Astrocyte (in vitro differentiated cells and primary cell): Measurements from ENCODE around the gene MEGF6. TPM values are rescaled to one million over a fixed set of nuclear protein-coding genes. Genes with fewer than 3 reads are reported as not detected.

ENCODE experiments used
- DNase-seq: peaks from one replicate; pipeline ENCODE4 v3.0.0-alpha.2; 2010; ENCODE audit warnings: low read depth
- FAIRE-seq: peaks from 2 replicates; lab custom pipeline; 2011; peaks lifted over from hg19 to GRCh38; lab: Jason Lieb, UNC
- H2AFZ ChIP-seq: 2 replicates; pipeline ENCODE4 v1.6.0; 2012; ENCODE audit warnings: low read depth, low read length, inconsistent platforms
- H3K27ac ChIP-seq: 2 replicates; pipeline ENCODE4 v1.5.1; 2011; ENCODE audit warnings: low read depth, low read length, inconsistent platforms
- H3K27me3 ChIP-seq: 2 replicates; pipeline ENCODE4 v1.6.0; 2011; ENCODE audit warnings: low read length, inconsistent platforms; ENCODE audit not compliant: insufficient read depth
- H3K36me3 ChIP-seq: 2 replicates; pipeline ENCODE4 v1.5.1; 2011; ENCODE audit warnings: low read length, inconsistent platforms; ENCODE audit not compliant: insufficient read depth
- H3K4me1 ChIP-seq: 2 replicates; pipeline ENCODE4 v1.5.1; 2011; ENCODE audit warnings: low read length, inconsistent platforms; ENCODE audit not compliant: insufficient read depth
- H3K4me2 ChIP-seq: 2 replicates; pipeline ENCODE4 v1.6.0; 2012; ENCODE audit warnings: low read length, inconsistent platforms
- H3K4me3 ChIP-seq: 2 replicates; pipeline ENCODE4 v1.5.1; 2011; ENCODE audit warnings: low read depth, mild to moderate bottlenecking, low read length, inconsistent platforms; ENCODE audit not compliant: insufficient read depth
- H3K79me2 ChIP-seq: 2 replicates; pipeline ENCODE4 v1.6.0; 2012; ENCODE audit warnings: mild to moderate bottlenecking, low read length, inconsistent platforms; ENCODE audit not compliant: insufficient read depth
- H3K9ac ChIP-seq: 2 replicates; pipeline ENCODE4 v1.6.0; 2012; ENCODE audit warnings: mild to moderate bottlenecking, low read length, inconsistent platforms
- H3K9me3 ChIP-seq: 2 replicates; pipeline ENCODE4 v1.5.1; 2012; ENCODE audit warnings: low read depth, mild to moderate bottlenecking, low read length, inconsistent platforms; ENCODE audit not compliant: insufficient read depth
- H4K20me1 ChIP-seq: 2 replicates; pipeline ENCODE4 v1.6.0; 2012; ENCODE audit warnings: low read length, inconsistent platforms; ENCODE audit not compliant: insufficient read depth
- H3K27ac Mint-ChIP-seq: one replicate; pipeline ENCODE4 v1.8.0; 2021; ENCODE audit warnings: mild to moderate bottlenecking, mixed read lengths; ENCODE audit not compliant: unreplicated experiment
- H3K27me3 Mint-ChIP-seq: one replicate; pipeline ENCODE4 v1.8.0; 2021; ENCODE audit warnings: low read depth, mixed read lengths; ENCODE audit not compliant: unreplicated experiment
- H3K36me3 Mint-ChIP-seq: one replicate; pipeline ENCODE4 v1.8.0; 2021; ENCODE audit warnings: low read depth, mixed read lengths; ENCODE audit not compliant: unreplicated experiment
- H3K4me1 Mint-ChIP-seq: one replicate; pipeline ENCODE4 v1.8.0; 2021; ENCODE audit warnings: low read depth, mixed read lengths; ENCODE audit not compliant: unreplicated experiment
- H3K4me3 Mint-ChIP-seq: one replicate; pipeline ENCODE4 v1.8.0; 2021; ENCODE audit warnings: mild to moderate bottlenecking, moderate library complexity, mixed read lengths; ENCODE audit not compliant: unreplicated experiment
- H3K9me3 Mint-ChIP-seq: one replicate; pipeline ENCODE4 v1.8.0; 2021; ENCODE audit warnings: mild to moderate bottlenecking, mixed read lengths; ENCODE audit not compliant: unreplicated experiment
- CTCF ChIP-seq: IDR thresholded peaks from 2 replicates; pipeline ENCODE4 v1.5.1; 2011; ENCODE audit warnings: low read depth, mild to moderate bottlenecking, inconsistent platforms, low read length, moderate library complexity; ENCODE audit not compliant: insufficient read depth
- EZH2 ChIP-seq: IDR thresholded peaks from 2 replicates; pipeline ENCODE4 v1.6.1; 2012; ENCODE audit warnings: mild to moderate bottlenecking, low read length, inconsistent platforms; ENCODE audit not compliant: insufficient read depth
- total RNA-seq: library from RNA; stranded (reverse); gene quantifications from 2 replicates; pipeline ENCODE4 v1.2.1, GENCODE V29; 2021

Gene MEGF6
- total RNA-seq, 1 donor from 2014 or later = 14.8 TPM

GRCh38 chr1:3594706-3595377 is 16.5 kb downstream of the MEGF6 start:
- Histone ChIP-seq H2AFZ (no peak overlapping the region), H3K4me2 (no peak overlapping the region), H3K9ac (no peak overlapping the region), H3K4me3 (no peak overlapping the region), H3K4me1 (peaks cover 4% of the 10 kb centered on the region), H3K9me3 (no peaks in the 10 kb centered on the region), H3K79me2 (no peaks in the 10 kb centered on the region), H3K36me3 (no peaks in the 10 kb centered on the region), H4K20me1 (no peaks in the 10 kb centered on the region), H3K27ac (no peak overlapping the region), H3K27me3 (peaks cover 2% of the 10 kb centered on the region)
- Mint-ChIP-seq H3K4me3 (no peak overlapping the region), H3K9me3 (no peaks in the 10 kb centered on the region), H3K27me3 (peaks cover 10% of the 10 kb centered on the region), H3K27ac (no peak overlapping the region), H3K4me1 (peaks cover 3% of the 10 kb centered on the region), H3K36me3 (no peaks in the 10 kb centered on the region)
- FAIRE-seq (no peak), DNase-seq (no peak)
- no peak for TF ChIP-seq CTCF
- TF ChIP-seq EZH2 = no peak

- Mint-ChIP-seq H3K36me3 (no peaks in the 10 kb centered on the region), H3K4me1 (peaks cover 3% of the 10 kb centered on the region), H3K4me3 (no peak overlapping the region), H3K9me3 (no peaks in the 10 kb centered on the region), H3K27me3 (peaks cover 18% of the 10 kb centered on the region), H3K27ac (no peak overlapping the region)
- Histone ChIP-seq H4K20me1 (no peaks in the 10 kb centered on the region), H3K36me3 (no peaks in the 10 kb centered on the region), H3K4me3 (no peak overlapping the region), H3K4me2 (no peak overlapping the region), H3K4me1 (peaks cover 4% of the 10 kb centered on the region), H3K79me2 (no peaks in the 10 kb centered on the region), H3K27ac (no peak overlapping the region), H3K9me3 (no peaks in the 10 kb centered on the region), H3K27me3 (peaks cover 4% of the 10 kb centered on the region), H2AFZ (no peak overlapping the region), H3K9ac (no peak overlapping the region)
- DNase-seq (no peak), FAIRE-seq (no peak)
- TF ChIP-seq EZH2 (no peak), CTCF (no peak)
Measured at GRCh38 chr1:3593745-3594144, 17.6 kb downstream of the MEGF6 start.

GRCh38 chr1:3593334-3593733 is 18.0 kb downstream of the MEGF6 start:
- Mint-ChIP-seq H3K27me3 (peaks cover 18% of the 10 kb centered on the region), H3K4me3 (no peak overlapping the region)

More at GRCh38 chr1:3593334-3593733, 18.0 kb downstream of the MEGF6 start:
- Mint-ChIP-seq H3K9me3 (no peaks in the 10 kb centered on the region), H3K27ac (no peak overlapping the region), H3K4me1 (peaks cover 3% of the 10 kb centered on the region), H3K36me3 (no peaks in the 10 kb centered on the region)
- Histone ChIP-seq H3K9me3 (no peaks in the 10 kb centered on the region), H3K79me2 (no peaks in the 10 kb centered on the region), H3K36me3 (no peaks in the 10 kb centered on the region), H3K4me2 (no peak overlapping the region), H3K27ac (no peak overlapping the region), H3K27me3 (peaks cover 3% of the 10 kb centered on the region), H4K20me1 (no peaks in the 10 kb centered on the region), H2AFZ (no peak overlapping the region), H3K4me3 (no peak overlapping the region), H3K4me1 (peaks cover 3% of the 10 kb centered on the region), H3K9ac (no peak overlapping the region)
- DNase-seq = no peak
- no peak for FAIRE-seq
- TF ChIP-seq EZH2 = no peak
- TF ChIP-seq CTCF = no peak
